ENCODE measurements around the gene OR10G7. TPM values are rescaled to one million over a fixed set of nuclear protein-coding genes. Genes with fewer than 3 reads are reported as not detected.

OR10G7 gene
- total and polyA plus RNA-seq, 10 of the 15 experiments (the other 5 are each of a cell fraction or from before 2014, with no cell fraction given) = not detected

DNA sequence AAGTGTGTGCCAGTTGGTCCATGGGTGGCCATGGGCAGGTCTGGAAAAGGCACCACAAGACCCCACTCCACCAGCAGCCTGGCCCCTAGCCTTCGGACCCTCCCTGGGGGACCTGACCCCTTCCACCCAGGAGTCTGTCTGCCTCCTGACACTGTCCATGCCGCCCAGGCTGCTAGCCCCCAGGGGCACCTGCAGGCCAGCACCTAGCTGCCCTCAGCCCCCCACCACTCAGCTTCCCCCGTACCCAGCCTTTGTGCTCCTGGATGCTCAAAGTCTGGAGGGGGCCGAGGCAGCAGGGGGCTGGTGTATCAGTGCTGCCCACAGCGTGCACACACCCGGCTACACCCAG lies 34.3 kb upstream of the OR10G7 start (continued):
- TF ChIP-seq RELA (IDR thresholded peaks at IDR 0.05; ENCODE audit: borderline replicate concordance, partially characterized antibody) (no peak), MXI1 (IDR thresholded peaks at IDR 0.05; ENCODE audit: low read depth, low read length) (no peak), GABPA (IDR thresholded peaks at IDR 0.05; ENCODE audit: low read depth) (no peak)

DNA sequence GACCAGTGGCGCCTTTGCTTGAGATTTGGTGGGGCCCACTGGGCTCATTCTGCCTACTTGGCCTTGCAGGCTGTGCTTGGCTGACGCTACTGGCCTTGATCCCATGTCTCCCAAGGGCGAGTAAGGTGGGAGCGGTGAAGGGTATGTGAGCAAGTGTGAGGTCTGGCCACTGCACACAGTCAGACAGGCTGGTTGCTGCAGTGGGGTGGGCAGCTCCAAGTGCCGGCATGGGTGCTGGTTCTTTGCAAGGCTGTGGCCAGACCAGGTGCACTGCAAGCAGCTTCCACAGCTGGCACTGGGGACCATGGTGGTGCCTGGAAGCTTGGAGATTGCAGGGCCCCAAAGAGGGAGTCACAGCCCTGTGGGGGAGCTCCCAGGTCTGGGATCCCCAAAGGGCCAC lies 33.4 kb upstream of the OR10G7 start:
- no peaks in the 10 kb centered on the region for H3K36me3 ChIP-seq (ENCODE audit: control insufficient read depth in 2 of 2, insufficient read depth in 2 of 2, low read length in 1 of 2)
- intact Hi-C loops (cut with micrococcal nuclease; ENCODE audit: unreplicated experiment) = no loop called here
- H3K4me2 ChIP-seq (ENCODE audit: control insufficient read depth, insufficient read depth) = no peak overlapping the region
- CTCF ChIA-PET = interaction anchor here (0.7 to 1.2 kb wide), 3 partner anchors 120 to 124 kb away, joined by 3 read pairs; no protein-coding TSS in a partner anchor
- POLR2A ChIA-PET = no interaction called here
- H2AFZ ChIP-seq (ENCODE audit: control insufficient read depth, low read depth, low read length) = no peak overlapping the region
- no peaks in the 10 kb centered on the region; the same call in 2 of the 3 replicates for H3K9me3 ChIP-seq (replicated peaks; ENCODE audit: control insufficient read depth, insufficient read depth, low read length)
- H3K4me3 ChIP-seq = no peak overlapping the region
- peaks cover 19% of the 10 kb centered on the region for H3K4me1 ChIP-seq (ENCODE audit: control insufficient read depth, insufficient read depth, low read length)
- FAIRE-seq (no peak), DNase-seq (ENCODE audit: low read depth, low spot score) (no peak), ATAC-seq (no peak)
- BruUV-seq (replicated peaks) = no TSS peak
- in situ Hi-C loops (cut with MboI) = loop anchor here (5.0 to 10.0 kb wide), 2 partner anchors 123 to 510 kb away; no protein-coding TSS in a partner anchor
- SMC1A ChIA-PET (ENCODE audit: uncharacterized antibody, unreplicated experiment) = interaction anchor here (1.1 to 3.4 kb wide), 4 partner anchors 10 to 328 kb away, joined by 3 to 13 read pairs (median 6); no protein-coding TSS in a partner anchor
- H4K20me1 ChIP-seq (ENCODE audit: control insufficient read depth, insufficient read depth) = no peaks in the 10 kb centered on the region
- no peak overlapping the region for H3K27ac ChIP-seq (ENCODE audit: control insufficient read depth, insufficient read depth)
- no peaks in the 10 kb centered on the region for H3K79me2 ChIP-seq (ENCODE audit: control insufficient read depth, insufficient read depth, low read length)
- 61% methylated on average over 5 of the region's 5 CpGs for WGBS (ENCODE audit: insufficient coverage, insufficient replicate concordance, low lambda C conversion rate, missing lambda C conversion rate)
- RAD21 ChIA-PET (ENCODE audit: unreplicated experiment) = interaction anchor here (1.0 kb wide), 1 partner anchor 119 kb away, joined by 3 read pairs; no protein-coding TSS in a partner anchor
- no peak overlapping the region for H3K9ac ChIP-seq (ENCODE audit: control insufficient read depth, insufficient read depth, low read length)
- TF ChIP-seq TCF3 (IDR thresholded peaks at IDR 0.05; ENCODE audit: borderline replicate concordance, insufficient read depth, low read depth, low read length) = no peak
- TF ChIP-seq RFX5 (IDR thresholded peaks at IDR 0.05; ENCODE audit: low read depth, low read length) = no peak
- no peak for TF ChIP-seq TARDBP (IDR thresholded peaks at IDR 0.05; ENCODE audit: borderline replicate concordance)
- no peak for TF ChIP-seq PML (IDR thresholded peaks at IDR 0.05; ENCODE audit: low read length)
- no peak for TF ChIP-seq RAD21 (IDR thresholded peaks at IDR 0.05; ENCODE audit: insufficient read depth, low read depth, low read length)
- H3K27me3 ChIP-seq (replicated peaks in 1 of 2; ENCODE audit: control insufficient read depth in 2 of 2, insufficient read depth in 2 of 2, low read length in 1 of 2) = peaks cover 0 to 2% of the 10 kb centered on the region in 2 experiments; a peak in 1 of 4 replicates
